OCI-LY7 (cell line): Measurements from ENCODE around the gene MYH7. TPM values are rescaled to one million over a fixed set of nuclear protein-coding genes. Genes with fewer than 3 reads are reported as not detected.

Experiments
- BruUV-seq: library from RNA; stranded (reverse); fragments of 400-500 nt; replicated peaks from 2 replicates; lab custom pipeline; 2021; lab: Mats Ljungman, UMichigan
- CTCF ChIA-PET: fragments of 300-600 bp; sonication (Branson Sonifier 250); formaldehyde crosslinking; loops from one replicate; lab custom pipeline; 2022; ENCODE audit warnings: antibody characterized with exemption; ENCODE audit not compliant: unreplicated experiment; lab: Charles Lee
- POLR2A ChIA-PET: fragments of 300-600 bp; sonication (Branson Sonifier 250); formaldehyde crosslinking; loops from one replicate; lab custom pipeline; 2022; ENCODE audit warnings: antibody characterized with exemption; lab: Charles Lee
- DNase-seq: peaks from one replicate; pipeline ENCODE4 v3.0.0-alpha.2; 2015; ENCODE audit warnings: low spot score
- H2AFZ ChIP-seq: fragments of 200-600 bp; sonication (generic), shearing (Covaris generic); 2 replicates; pipeline ENCODE4 v1.6.1; 2014; ENCODE audit warnings: mild to moderate bottlenecking, antibody characterized with exemption, low read length, moderate library complexity
- H3K27ac ChIP-seq: fragments of 200-600 bp; sonication (generic); 2 replicates; pipeline ENCODE4 v1.5.1; 2014; ENCODE audit warnings: mixed run types, low read depth, mild to moderate bottlenecking, moderate library complexity, low read length, inconsistent platforms; ENCODE audit not compliant: poor library complexity, severe bottlenecking
- H3K36me3 ChIP-seq: fragments of 200-600 bp; sonication (generic); 2 replicates; pipeline ENCODE4 v1.6.1; 2014; ENCODE audit warnings: mild to moderate bottlenecking, antibody characterized with exemption, low read length, moderate library complexity, mixed read lengths; ENCODE audit not compliant: insufficient read depth
- H3K4me1 ChIP-seq: fragments of 200-600 bp; sonication (generic); 2 replicates; pipeline ENCODE4 v1.5.1; 2014; ENCODE audit warnings: mild to moderate bottlenecking, low read length; ENCODE audit not compliant: insufficient read depth, poor library complexity, severe bottlenecking
- H3K4me2 ChIP-seq: fragments of 200-600 bp; sonication (generic); 2 replicates; pipeline ENCODE4 v1.6.1; 2014; ENCODE audit warnings: mild to moderate bottlenecking, low read length
- H3K4me3 ChIP-seq: fragments of 200-600 bp; sonication (generic); 2 replicates; pipeline ENCODE4 v1.5.1; 2014; ENCODE audit warnings: mild to moderate bottlenecking, low read depth, low read length; ENCODE audit not compliant: poor library complexity, severe bottlenecking
- H3K79me2 ChIP-seq: fragments of 200-600 bp; sonication (generic); 2 replicates; pipeline ENCODE4 v1.6.1; 2016; ENCODE audit warnings: low read depth, mild to moderate bottlenecking, low read length, moderate library complexity, mixed read lengths; ENCODE audit not compliant: insufficient read depth
- H3K9me2 ChIP-seq: fragments of 200-600 bp; sonication (generic); 2 replicates; pipeline ENCODE4 v1.6.1; 2016; ENCODE audit warnings: mild to moderate bottlenecking, low read length, mixed read lengths; ENCODE audit not compliant: insufficient read depth
- H3K9me3 ChIP-seq: fragments of 200-600 bp; sonication (generic); 2 replicates; pipeline ENCODE4 v1.6.1; 2014; ENCODE audit warnings: mild to moderate bottlenecking, mixed run types, low read length, mixed read lengths
- H4K20me1 ChIP-seq: fragments of 200-600 bp; sonication (generic); 2 replicates; pipeline ENCODE4 v1.6.1; 2014; ENCODE audit warnings: mild to moderate bottlenecking, antibody characterized with exemption, low read length, moderate library complexity, mixed read lengths; ENCODE audit not compliant: insufficient read depth
- EZH2phosphoT487 ChIP-seq: fragments of 200-600 bp; sonication (generic); IDR thresholded peaks from 2 replicates; pipeline ENCODE4 v1.6.1; 2018; ENCODE audit warnings: low read depth, borderline replicate concordance, mild to moderate bottlenecking, mixed run types, antibody characterized with exemption, low read length, moderate library complexity, mixed read lengths
- intact Hi-C: fragments of 100-400 bp; cut with micrococcal nuclease; formaldehyde crosslinking; loops from one replicate; pipeline ENCODE4 v1.10.0; 2022; ENCODE audit not compliant: unreplicated experiment
- total RNA-seq, 2 experiments: library from RNA; depleted of rRNA in 1 of 2; stranded (reverse); fragments of >200 nt in 1 of 2; shearing (Covaris generic) in 1 of 2; gene quantifications; 2 replicates each; pipeline ENCODE4 v1.2.3, GENCODE V29; 2014 to 2022
- TF ChIP-seq, protein P1 (sequence below): fragments of 200-600 bp; sonication (generic); conservative IDR thresholded peaks from 2 replicates; pipeline ENCODE4 v1.5.1; 2014; ENCODE audit warnings: mild to moderate bottlenecking, antibody characterized with exemption, low read length, moderate library complexity, mixed read lengths

The MYH7 gene
- total RNA-seq, 2 experiments from 2014 or later: not detected

GRCh38 chr14:23405516-23406025, 29.9 kb downstream of the MYH7 start:
- no TSS peak for BruUV-seq
- Histone ChIP-seq H3K9me2 (no peaks in the 10 kb centered on the region), H2AFZ (no peak overlapping the region), H3K9me3 (no peaks in the 10 kb centered on the region), H3K79me2 (no peaks in the 10 kb centered on the region), H3K4me2 (no peak overlapping the region), H3K4me3 (no peak overlapping the region), H4K20me1 (no peaks in the 10 kb centered on the region), H3K36me3 (no peaks in the 10 kb centered on the region), H3K27ac (no peak overlapping the region), H3K4me1 (no peaks in the 10 kb centered on the region)
- intact Hi-C loops: no loop called here
- DNase-seq: no peak
- TF ChIP-seq, protein P1, sequence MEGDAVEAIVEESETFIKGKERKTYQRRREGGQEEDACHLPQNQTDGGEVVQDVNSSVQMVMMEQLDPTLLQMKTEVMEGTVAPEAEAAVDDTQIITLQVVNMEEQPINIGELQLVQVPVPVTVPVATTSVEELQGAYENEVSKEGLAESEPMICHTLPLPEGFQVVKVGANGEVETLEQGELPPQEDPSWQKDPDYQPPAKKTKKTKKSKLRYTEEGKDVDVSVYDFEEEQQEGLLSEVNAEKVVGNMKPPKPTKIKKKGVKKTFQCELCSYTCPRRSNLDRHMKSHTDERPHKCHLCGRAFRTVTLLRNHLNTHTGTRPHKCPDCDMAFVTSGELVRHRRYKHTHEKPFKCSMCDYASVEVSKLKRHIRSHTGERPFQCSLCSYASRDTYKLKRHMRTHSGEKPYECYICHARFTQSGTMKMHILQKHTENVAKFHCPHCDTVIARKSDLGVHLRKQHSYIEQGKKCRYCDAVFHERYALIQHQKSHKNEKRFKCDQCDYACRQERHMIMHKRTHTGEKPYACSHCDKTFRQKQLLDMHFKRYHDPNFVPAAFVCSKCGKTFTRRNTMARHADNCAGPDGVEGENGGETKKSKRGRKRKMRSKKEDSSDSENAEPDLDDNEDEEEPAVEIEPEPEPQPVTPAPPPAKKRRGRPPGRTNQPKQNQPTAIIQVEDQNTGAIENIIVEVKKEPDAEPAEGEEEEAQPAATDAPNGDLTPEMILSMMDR: no peak
- TF ChIP-seq EZH2phosphoT487: no peak
- POLR2A ChIA-PET: no interaction called here
- CTCF ChIA-PET: no interaction called here

GRCh38 chr14:23405096-23405495, 30.4 kb downstream of the MYH7 start:
- no TSS peak for BruUV-seq
- no peaks in the 10 kb centered on the region for H3K79me2 ChIP-seq
- H3K27ac ChIP-seq: no peak overlapping the region
- no peaks in the 10 kb centered on the region for H3K36me3 ChIP-seq
- intact Hi-C loops: no loop called here
- ChIA-PET POLR2A (no interaction called here), CTCF (no interaction called here)
- no peak overlapping the region for H2AFZ ChIP-seq
- H3K4me3 ChIP-seq: no peak overlapping the region
- H3K9me3 ChIP-seq: no peaks in the 10 kb centered on the region
- no peak overlapping the region for H3K4me2 ChIP-seq
- TF ChIP-seq EZH2phosphoT487: no peak
- TF ChIP-seq, protein P1: no peak
- no peaks in the 10 kb centered on the region for H3K4me1 ChIP-seq
- DNase-seq: no peak
- no peaks in the 10 kb centered on the region for H4K20me1 ChIP-seq
- no peaks in the 10 kb centered on the region for H3K9me2 ChIP-seq

- ChIA-PET CTCF (no interaction called here), POLR2A (no interaction called here)
- Histone ChIP-seq H3K9me3 (no peaks in the 10 kb centered on the region), H3K36me3 (no peaks in the 10 kb centered on the region), H3K4me1 (no peaks in the 10 kb centered on the region), H4K20me1 (no peaks in the 10 kb centered on the region), H3K4me3 (no peak overlapping the region), H3K79me2 (no peaks in the 10 kb centered on the region), H2AFZ (no peak overlapping the region), H3K4me2 (no peak overlapping the region), H3K9me2 (no peaks in the 10 kb centered on the region), H3K27ac (no peak overlapping the region)
- DNase-seq: no peak
- intact Hi-C loops: no loop called here
- TF ChIP-seq, protein P1: no peak
- TF ChIP-seq EZH2phosphoT487: no peak
- BruUV-seq: no TSS peak
These were observed 31.0 kb downstream of the MYH7 start for GRCh38 chr14:23404331-23404900.
